Raji (cell line): Measurements from ENCODE around the gene FMNL3.

ENCODE experiments used
- POLR2A ChIP-seq: IDR thresholded peaks from 2 replicates; pipeline ENCODE4 v1.6.1; 2011; ENCODE audit warnings: low read depth, low read length, control low read depth; ENCODE audit not compliant: insufficient read depth

FMNL3 gene

DNA sequence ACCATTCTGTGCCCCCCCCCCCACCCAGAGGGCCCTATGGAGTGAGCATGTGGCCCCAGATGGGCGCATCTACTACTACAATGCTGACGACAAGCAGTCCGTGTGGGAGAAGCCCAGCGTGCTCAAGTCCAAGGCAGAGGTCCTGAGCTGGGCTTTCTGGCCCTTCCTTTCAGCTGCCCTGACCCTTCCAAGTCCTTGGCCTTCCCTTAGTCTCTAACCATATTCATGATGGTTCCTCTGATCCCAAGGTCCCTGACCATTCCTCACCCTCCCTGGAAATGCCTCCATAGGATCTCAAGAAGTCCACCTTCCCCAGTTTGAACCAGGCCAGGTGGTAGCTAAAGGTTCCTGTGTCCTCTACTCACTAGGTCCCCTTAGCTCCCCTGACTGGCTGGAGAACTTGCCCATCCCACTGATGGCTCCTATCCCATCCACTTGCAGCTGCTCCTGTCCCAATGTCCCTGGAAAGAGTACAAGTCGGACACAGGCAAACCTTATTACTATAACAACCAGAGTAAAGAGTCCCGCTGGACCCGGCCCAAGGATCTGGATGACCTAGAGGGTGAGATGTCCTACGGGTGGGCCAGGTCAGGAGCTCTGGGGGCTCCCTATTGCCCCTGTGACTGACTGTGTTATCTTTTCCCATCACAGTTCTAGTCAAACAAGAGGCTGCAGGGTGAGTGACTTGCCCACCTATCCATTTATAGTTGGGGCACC, 74.1 kb downstream of the FMNL3 start:
- no peak for TF ChIP-seq POLR2A

DNA sequence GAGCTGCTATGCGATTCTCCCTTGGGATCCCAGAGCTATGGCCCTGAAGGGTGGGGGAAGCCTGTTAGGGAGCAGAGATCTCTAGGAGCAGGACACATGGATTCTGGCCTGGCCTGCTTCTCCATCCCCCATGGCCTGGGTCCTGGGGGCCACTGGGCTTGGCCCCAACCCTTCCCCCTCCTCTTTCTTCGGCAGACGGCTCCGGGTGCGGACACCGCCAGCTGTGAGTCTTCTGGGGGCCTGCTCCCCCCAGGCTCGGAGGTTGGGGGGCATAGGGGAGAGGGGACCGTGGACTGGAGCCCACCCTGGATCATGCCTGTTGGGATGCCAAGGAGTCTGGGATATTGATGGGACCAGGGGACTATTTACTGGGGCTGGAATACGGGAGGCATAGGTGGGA, 74.8 kb downstream of the FMNL3 start:
- no peak for TF ChIP-seq POLR2A

DNA sequence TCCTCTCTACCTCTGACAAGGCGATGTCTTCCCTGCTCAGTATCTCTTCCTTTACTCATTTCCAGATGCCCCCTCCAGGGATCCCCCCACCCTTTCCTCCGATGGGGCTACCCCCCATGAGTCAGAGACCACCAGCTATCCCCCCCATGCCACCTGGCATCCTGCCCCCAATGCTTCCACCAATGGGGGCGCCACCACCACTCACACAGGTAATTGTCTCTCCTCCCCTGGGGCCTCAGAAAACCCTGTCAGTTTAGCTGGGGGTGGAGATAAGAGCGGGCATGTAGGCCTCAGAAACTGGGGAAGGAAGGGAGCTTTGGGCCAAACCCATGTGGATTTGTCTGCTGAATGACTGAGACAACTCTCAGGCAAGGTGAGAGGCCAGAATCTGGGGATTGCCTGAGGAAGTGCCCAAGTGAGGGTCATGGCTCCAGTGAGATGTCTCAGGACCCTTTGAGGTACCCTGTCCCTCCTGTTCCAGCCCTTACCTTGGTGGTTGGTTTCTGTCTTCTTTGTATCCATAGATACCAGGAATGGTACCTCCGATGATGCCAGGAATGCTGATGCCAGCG, 75.8 kb downstream of the FMNL3 start:
- no peak for TF ChIP-seq POLR2A

- TF ChIP-seq POLR2A: no peak
Measured at GRCh38 chr12:49627752-49628360, 79.3 kb downstream of the FMNL3 start.

DNA sequence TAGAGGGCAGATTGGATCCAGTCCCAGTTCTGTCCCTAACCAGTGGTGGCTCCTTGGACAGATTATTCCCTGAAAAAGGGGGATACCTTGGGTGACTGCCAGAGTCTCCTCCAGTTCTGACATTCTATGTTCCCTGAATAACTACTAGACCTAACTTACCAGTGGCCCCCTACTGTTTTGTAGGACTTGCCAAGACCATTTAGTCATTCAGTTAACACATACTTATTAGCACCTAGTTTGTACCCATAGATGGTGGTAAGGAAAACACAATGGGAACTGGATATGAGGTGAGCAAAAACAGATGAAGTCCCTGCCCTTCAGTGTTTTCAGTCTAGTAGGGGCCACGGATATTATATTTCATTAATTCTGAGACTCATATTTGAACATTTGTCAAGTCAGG, 80.4 kb downstream of the FMNL3 start:
- no peak for TF ChIP-seq POLR2A

- TF ChIP-seq POLR2A: no peak
Measured at GRCh38 chr12:49626169-49626835, 80.9 kb downstream of the FMNL3 start.

DNA sequence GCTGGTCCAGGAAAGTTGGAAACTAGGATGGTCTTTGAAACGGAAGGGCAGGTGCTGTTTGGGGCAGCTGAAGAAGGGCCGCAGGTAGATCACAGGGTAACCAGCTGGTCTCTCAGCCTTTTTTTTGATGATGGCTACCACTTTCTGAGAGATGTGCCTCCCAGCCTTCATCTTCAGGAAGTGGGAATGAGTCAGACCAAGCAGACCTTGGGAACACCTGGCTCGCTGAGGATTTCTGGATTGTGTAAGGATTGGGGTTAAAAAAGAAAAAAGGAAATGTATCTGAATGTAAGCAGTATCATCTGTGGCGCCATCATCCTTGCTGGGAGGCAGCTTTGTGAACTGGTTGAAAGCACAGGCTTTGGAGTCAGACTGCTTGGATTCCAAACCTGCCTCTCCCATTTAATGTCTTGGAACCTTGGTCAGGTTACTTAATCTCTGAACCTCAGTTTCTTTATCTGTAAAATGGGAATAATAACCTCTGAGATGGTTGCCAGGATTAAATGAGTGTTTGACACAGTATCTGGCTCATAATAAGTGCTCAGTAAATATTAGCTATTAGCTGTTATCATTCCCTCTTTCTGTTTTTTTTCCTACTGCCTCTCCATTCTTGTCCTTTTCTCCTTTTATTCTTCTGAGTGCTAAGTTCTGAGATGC, 82.2 kb downstream of the FMNL3 start:
- no peak for TF ChIP-seq POLR2A

- peak; percentile 82 for TF ChIP-seq POLR2A
Measured at GRCh38 chr12:49623142-49623904, 83.9 kb downstream of the FMNL3 start, which contains the start of gene PRPF40B. PRPF40B (plus strand) TSS chr12:49623561; CDS start chr12:49623591, 30 bp downstream.

- no peak for TF ChIP-seq POLR2A
Measured at GRCh38 chr12:49622501-49623141, 84.6 kb downstream of the FMNL3 start.

DNA sequence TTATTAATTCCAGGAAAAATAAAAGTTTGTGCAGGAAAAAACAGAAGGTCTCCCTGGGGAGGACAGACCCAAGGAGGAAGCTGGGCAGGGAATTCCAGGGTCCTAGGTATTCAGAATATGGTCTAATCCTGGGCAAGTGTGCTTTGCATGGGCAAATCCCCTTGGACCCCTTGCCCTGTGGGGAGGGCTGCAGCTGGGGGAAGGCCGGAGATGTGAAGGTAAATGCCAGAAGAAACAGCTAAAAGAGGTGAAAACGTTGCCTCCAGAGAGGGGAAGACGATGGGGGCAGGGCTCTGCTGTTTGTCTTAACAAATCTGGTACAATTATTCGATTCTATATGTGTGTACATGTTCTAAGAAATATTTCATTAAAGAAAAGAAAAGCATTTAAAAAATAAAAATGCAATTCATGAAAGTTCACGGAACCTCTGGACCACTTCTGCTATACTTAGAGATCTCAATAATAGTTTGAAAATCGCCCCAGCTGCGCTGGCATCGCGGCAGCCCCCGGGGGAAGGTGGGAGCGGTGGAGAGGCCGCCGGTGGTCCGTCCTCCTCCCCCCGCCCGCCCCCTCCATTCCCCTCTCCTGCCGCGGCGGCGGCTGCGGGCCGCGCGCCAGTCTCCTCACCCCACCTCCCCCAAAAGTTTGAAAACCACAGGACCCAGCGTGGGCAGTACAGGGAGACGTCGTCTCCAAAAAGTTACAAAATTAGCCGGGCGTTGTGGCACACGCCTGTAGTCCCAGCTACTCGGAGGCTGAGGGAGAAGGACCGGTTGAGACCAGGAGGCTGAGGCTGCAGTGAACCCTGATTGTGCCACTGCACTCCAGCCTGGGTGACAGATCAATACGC, 85.3 kb downstream of the FMNL3 start:
- TF ChIP-seq POLR2A: no peak

GRCh38 chr12:49619286-49619685, 87.9 kb downstream of the FMNL3 start:
- no peak for TF ChIP-seq POLR2A

- TF ChIP-seq POLR2A: no peak
Measured at GRCh38 chr12:49618576-49618975, 88.6 kb downstream of the FMNL3 start.

DNA sequence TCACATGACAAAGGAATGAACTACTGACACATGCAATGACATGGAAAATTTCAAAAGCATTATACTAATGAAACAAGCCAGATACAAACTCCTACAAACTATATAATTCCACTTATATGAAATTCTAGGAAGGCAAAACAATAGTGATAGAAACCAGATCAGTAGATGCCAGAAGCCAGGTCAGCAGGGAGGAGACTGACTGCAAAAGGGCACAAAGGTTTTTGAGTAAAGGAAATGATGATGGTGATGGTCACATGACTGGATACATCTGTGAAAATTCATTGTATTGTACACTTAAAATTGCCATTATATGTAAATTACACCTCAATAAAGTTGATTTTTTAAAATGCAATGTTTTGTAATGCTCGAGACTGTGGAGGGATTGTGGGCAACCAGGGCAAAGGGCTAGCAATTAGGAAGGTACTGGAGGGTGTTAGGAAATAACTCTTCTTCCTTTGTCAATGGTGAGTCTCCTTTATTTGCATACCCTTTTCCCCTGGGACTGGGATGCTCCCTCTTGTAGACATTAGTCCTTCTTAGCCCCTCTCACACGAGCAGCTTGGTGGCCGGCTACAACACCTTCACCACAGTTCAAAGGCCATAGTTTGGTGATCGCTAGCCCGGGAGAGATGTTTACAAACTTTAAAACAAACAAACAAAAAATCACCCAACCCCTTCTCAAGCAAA, 90.5 kb downstream of the FMNL3 start:
- no peak for TF ChIP-seq POLR2A

GRCh38 chr12:49615725-49616124, 91.5 kb downstream of the FMNL3 start:
- TF ChIP-seq POLR2A: no peak
